HCT116 (cell line): ENCODE results near the gene HPX. TPM values are rescaled to one million over a fixed set of nuclear protein-coding genes. Genes with fewer than 3 reads are reported as not detected.

Source experiments
- ATAC-seq: fragments of 200-7000 bp; cut with Tn5 transposase; 2 replicates; pipeline ENCODE4 v1.9.1; 2020; ENCODE audit warnings: mild to moderate bottlenecking, moderate library complexity
- BruUV-seq: library from RNA; stranded (reverse); fragments of 400-500 nt; replicated peaks from 2 replicates; lab custom pipeline; 2021; lab: Mats Ljungman, UMichigan
- CTCF ChIA-PET: fragments of 300-600 bp; sonication (Branson Sonifier 250); formaldehyde crosslinking; loops from one replicate; lab custom pipeline; 2021; ENCODE audit warnings: antibody characterized with exemption; lab: Charles Lee
- POLR2A ChIA-PET: fragments of 300-600, 350-600 bp; sonication (Branson Sonifier 250); formaldehyde crosslinking; loops from one replicate; lab custom pipeline; 2021; ENCODE audit warnings: antibody characterized with exemption; lab: Charles Lee
- RAD21 ChIA-PET, 2 experiments: fragments of 300-600 bp; sonication (Branson Sonifier 250); formaldehyde crosslinking; loops; one replicate each; lab custom pipeline; 2023; ENCODE audit warnings: low total read pairs in 2 of 2; ENCODE audit not compliant: uncharacterized antibody in 2 of 2, unreplicated experiment in 2 of 2, low non-redundant PET in 1 of 2; lab: Charles Lee
- DNase-seq: peaks from one replicate; pipeline ENCODE4 v3.0.0-alpha.2; 2010; ENCODE audit warnings: low read depth, low spot score
- H2AFZ ChIP-seq: fragments of 200-600 bp; shearing (Covaris generic), sonication (generic); 2 replicates; pipeline ENCODE4 v1.6.1; 2017; ENCODE audit warnings: low read depth, mixed run types, mixed read lengths, antibody characterized with exemption, low read length; ENCODE audit not compliant: poor library complexity, severe bottlenecking
- H3K27ac ChIP-seq: 2 replicates; pipeline ENCODE4 v1.5.1; 2012; ENCODE audit warnings: low read depth, low read length
- H3K27me3 ChIP-seq: fragments of 200-600 bp; sonication (generic); 2 replicates; pipeline ENCODE4 v1.6.1; 2016; ENCODE audit warnings: mixed run types, low read length, mixed read lengths; ENCODE audit not compliant: insufficient read depth
- H3K36me3 ChIP-seq, 2 experiments: fragments of 200-500 bp in 1 of 2; fragments of 200-600 bp in 1 of 2; sonication (Bioruptor generic) in 1 of 2; sonication (generic) in 1 of 2; 2 replicates each; pipeline versions ENCODE4 v1.5.1 to v1.6.1; 2014 to 2016; ENCODE audit warnings: low read length in 2 of 2, inconsistent platforms in 1 of 2, mixed read lengths in 1 of 2, mixed run types in 1 of 2; ENCODE audit not compliant: insufficient read depth in 2 of 2, control insufficient read depth in 1 of 2
- H3K4me1 ChIP-seq, 2 experiments: fragments of 200-600 bp in 1 of 2; sonication (generic) in 1 of 2; 2 replicates each; pipeline versions ENCODE4 v1.5.1 to v1.6.1; 2012 to 2017; ENCODE audit warnings: low read length in 2 of 2, inconsistent platforms in 1 of 2, mild to moderate bottlenecking in 1 of 2, mixed read lengths in 1 of 2, mixed run types in 1 of 2, moderate library complexity in 1 of 2; ENCODE audit not compliant: insufficient read depth in 2 of 2, control insufficient read depth in 1 of 2
- H3K4me2 ChIP-seq: fragments of 200-600 bp; sonication (generic); 2 replicates; pipeline ENCODE4 v1.6.1; 2017; ENCODE audit warnings: mixed run types, low read length, mixed read lengths
- H3K4me3 ChIP-seq, 2 experiments: fragments of 200-600 bp in 1 of 2; sonication (generic) in 1 of 2; replicated peaks in 1 of 2; 2 replicates each; pipeline ENCODE4 v1.5.1; 2011 to 2016; ENCODE audit warnings: low read length in 2 of 2, control low read depth in 1 of 2, low read depth in 1 of 2, mild to moderate bottlenecking in 1 of 2, mixed read lengths in 1 of 2, mixed run types in 1 of 2
- H3K79me2 ChIP-seq: fragments of 200-600 bp; sonication (generic); 2 replicates; pipeline ENCODE4 v1.6.1; 2017; ENCODE audit warnings: mild to moderate bottlenecking, mixed run types, low read length, moderate library complexity, mixed read lengths; ENCODE audit not compliant: insufficient read depth
- H3K9ac ChIP-seq: fragments of 200-600 bp; sonication (generic); 2 replicates; pipeline ENCODE4 v1.6.1; 2016; ENCODE audit warnings: low read length, mixed read lengths
- H3K9me2 ChIP-seq: fragments of 200-600 bp; sonication (generic), shearing (Covaris generic); 2 replicates; pipeline ENCODE4 v1.6.1; 2017; ENCODE audit warnings: mixed run types, mild to moderate bottlenecking, moderate library complexity; ENCODE audit not compliant: insufficient read depth
- H3K9me3 ChIP-seq, 2 experiments: fragments of 200-500 bp in 1 of 2; fragments of 200-600 bp in 1 of 2; sonication (Bioruptor generic) in 1 of 2; sonication (generic) in 1 of 2; 2 replicates each; pipeline ENCODE4 v1.6.1; 2014 to 2017; ENCODE audit warnings: low read length in 2 of 2, mixed read lengths in 2 of 2, inconsistent platforms in 1 of 2, low read depth in 1 of 2, mild to moderate bottlenecking in 1 of 2, mixed run types in 1 of 2, moderate library complexity in 1 of 2; ENCODE audit not compliant: control insufficient read depth in 1 of 2, insufficient read depth in 1 of 2
- H4K20me1 ChIP-seq: fragments of 200-600 bp; sonication (generic), shearing (Covaris generic); 2 replicates; pipeline ENCODE4 v1.6.1; 2017; ENCODE audit warnings: mixed run types, mild to moderate bottlenecking, moderate library complexity; ENCODE audit not compliant: insufficient read depth
- CEBPB ChIP-seq: IDR thresholded peaks from 2 replicates; pipeline ENCODE4 v1.6.1; 2012; ENCODE audit warnings: low read depth
- EGR1 ChIP-seq: IDR thresholded peaks from 2 replicates; pipeline ENCODE4 v1.6.1; 2012; ENCODE audit warnings: low read depth
- ELF1 ChIP-seq: IDR thresholded peaks from 2 replicates; pipeline ENCODE4 v1.6.1; 2012; ENCODE audit warnings: low read depth, borderline replicate concordance
- EZH2 ChIP-seq: fragments of 200-600 bp; sonication (generic); IDR thresholded peaks from 2 replicates; pipeline ENCODE4 v1.6.1; 2017; ENCODE audit warnings: antibody characterized with exemption, mixed run types
- FOSL1 ChIP-seq: IDR thresholded peaks from 2 replicates; pipeline ENCODE4 v1.6.1; 2012; ENCODE audit warnings: low read depth
- JUND ChIP-seq: IDR thresholded peaks from 2 replicates; pipeline ENCODE4 v1.6.1; 2012
- POLR2A ChIP-seq: IDR thresholded peaks from 2 replicates; pipeline ENCODE4 v1.7.0; 2011; ENCODE audit warnings: borderline replicate concordance; ENCODE audit not compliant: insufficient read depth, insufficient read length; ENCODE audit errors: extremely low read depth
- ZFX ChIP-seq: fragments of 450-650 bp; IDR thresholded peaks from 2 replicates; pipeline ENCODE4 v1.6.1; 2017
- intact Hi-C: fragments of 100-400 bp; cut with micrococcal nuclease; formaldehyde crosslinking; loops from 2 replicates; pipeline ENCODE4 v1.10.0; 2022
- total RNA-seq: library from RNA; stranded (reverse); gene quantifications from one replicate; pipeline ENCODE4 v1.2.1, GENCODE V29; 2021; ENCODE audit not compliant: unreplicated experiment
- TF ChIP-seq, protein P1 (sequence below): IDR thresholded peaks from 2 replicates; pipeline ENCODE4 v1.6.1; 2011; ENCODE audit warnings: mild to moderate bottlenecking, low read length, moderate library complexity; ENCODE audit not compliant: insufficient replicate concordance; ENCODE audit errors: extremely low read depth
- TF ChIP-seq, protein P2 (sequence below): IDR thresholded peaks from 2 replicates; pipeline ENCODE4 v1.6.1; 2012; ENCODE audit warnings: low read depth

The HPX gene
- total RNA-seq, 1 experiment from 2014 or later: 4.6 TPM

DNA sequence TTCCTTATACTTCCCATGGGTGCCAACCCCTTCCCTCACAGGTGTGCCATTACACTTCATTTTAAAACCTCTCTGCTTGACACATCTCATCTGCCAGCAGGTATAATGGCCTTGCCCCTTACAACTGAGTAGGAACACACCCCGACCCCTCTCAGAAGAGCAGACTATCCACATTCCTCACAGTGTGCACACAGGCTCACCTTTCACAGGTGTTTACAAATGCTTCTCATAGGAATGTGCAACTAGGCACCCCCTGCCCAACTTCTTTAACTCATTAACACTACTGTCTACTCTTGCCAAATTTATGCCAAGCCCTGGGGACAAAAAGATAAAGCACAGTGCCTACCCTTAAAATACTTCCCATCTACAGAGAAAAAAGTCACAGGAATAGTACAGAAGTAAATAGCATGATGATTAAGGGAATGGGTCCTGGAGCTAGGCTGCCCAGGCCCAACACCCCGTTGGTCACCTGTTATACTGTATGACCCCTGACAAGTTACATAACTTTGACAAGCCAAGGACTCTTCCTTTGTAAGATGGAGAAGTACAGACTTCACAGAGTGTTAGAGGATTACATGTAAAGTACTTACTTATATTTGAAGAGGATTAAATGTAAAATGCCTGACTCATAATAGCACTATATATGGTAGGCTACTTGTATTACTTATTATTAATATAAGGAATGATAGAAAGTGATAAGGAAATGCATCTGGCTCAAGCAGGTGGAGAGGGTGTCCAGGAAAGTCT lies 17.7 kb upstream of the HPX start:
- H3K9ac ChIP-seq: no peak overlapping the region
- no peak overlapping the region for H3K4me2 ChIP-seq
- intact Hi-C loops: no loop called here
- ChIA-PET POLR2A (no interaction called here), RAD21 (no interaction called here), CTCF (no interaction called here)
- no peak overlapping the region for H3K27ac ChIP-seq
- TF ChIP-seq CEBPB (no peak), JUND (no peak), EZH2 (no peak), POLR2A (no peak), ELF1 (no peak), EGR1 (no peak), ZFX (no peak), FOSL1 (no peak)
- TF ChIP-seq, protein P1, sequence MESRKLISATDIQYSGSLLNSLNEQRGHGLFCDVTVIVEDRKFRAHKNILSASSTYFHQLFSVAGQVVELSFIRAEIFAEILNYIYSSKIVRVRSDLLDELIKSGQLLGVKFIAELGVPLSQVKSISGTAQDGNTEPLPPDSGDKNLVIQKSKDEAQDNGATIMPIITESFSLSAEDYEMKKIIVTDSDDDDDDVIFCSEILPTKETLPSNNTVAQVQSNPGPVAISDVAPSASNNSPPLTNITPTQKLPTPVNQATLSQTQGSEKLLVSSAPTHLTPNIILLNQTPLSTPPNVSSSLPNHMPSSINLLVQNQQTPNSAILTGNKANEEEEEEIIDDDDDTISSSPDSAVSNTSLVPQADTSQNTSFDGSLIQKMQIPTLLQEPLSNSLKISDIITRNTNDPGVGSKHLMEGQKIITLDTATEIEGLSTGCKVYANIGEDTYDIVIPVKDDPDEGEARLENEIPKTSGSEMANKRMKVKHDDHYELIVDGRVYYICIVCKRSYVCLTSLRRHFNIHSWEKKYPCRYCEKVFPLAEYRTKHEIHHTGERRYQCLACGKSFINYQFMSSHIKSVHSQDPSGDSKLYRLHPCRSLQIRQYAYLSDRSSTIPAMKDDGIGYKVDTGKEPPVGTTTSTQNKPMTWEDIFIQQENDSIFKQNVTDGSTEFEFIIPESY: no peak
- TF ChIP-seq, protein P2, sequence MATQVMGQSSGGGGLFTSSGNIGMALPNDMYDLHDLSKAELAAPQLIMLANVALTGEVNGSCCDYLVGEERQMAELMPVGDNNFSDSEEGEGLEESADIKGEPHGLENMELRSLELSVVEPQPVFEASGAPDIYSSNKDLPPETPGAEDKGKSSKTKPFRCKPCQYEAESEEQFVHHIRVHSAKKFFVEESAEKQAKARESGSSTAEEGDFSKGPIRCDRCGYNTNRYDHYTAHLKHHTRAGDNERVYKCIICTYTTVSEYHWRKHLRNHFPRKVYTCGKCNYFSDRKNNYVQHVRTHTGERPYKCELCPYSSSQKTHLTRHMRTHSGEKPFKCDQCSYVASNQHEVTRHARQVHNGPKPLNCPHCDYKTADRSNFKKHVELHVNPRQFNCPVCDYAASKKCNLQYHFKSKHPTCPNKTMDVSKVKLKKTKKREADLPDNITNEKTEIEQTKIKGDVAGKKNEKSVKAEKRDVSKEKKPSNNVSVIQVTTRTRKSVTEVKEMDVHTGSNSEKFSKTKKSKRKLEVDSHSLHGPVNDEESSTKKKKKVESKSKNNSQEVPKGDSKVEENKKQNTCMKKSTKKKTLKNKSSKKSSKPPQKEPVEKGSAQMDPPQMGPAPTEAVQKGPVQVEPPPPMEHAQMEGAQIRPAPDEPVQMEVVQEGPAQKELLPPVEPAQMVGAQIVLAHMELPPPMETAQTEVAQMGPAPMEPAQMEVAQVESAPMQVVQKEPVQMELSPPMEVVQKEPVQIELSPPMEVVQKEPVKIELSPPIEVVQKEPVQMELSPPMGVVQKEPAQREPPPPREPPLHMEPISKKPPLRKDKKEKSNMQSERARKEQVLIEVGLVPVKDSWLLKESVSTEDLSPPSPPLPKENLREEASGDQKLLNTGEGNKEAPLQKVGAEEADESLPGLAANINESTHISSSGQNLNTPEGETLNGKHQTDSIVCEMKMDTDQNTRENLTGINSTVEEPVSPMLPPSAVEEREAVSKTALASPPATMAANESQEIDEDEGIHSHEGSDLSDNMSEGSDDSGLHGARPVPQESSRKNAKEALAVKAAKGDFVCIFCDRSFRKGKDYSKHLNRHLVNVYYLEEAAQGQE: no peak
- H3K27me3 ChIP-seq: no peaks in the 10 kb centered on the region
- peaks cover 0 to 2% of the 10 kb centered on the region in 2 experiments; a peak in 1 of 4 replicates for H3K36me3 ChIP-seq
- H3K9me3 ChIP-seq: no peaks in the 10 kb centered on the region
- H2AFZ ChIP-seq: no peak overlapping the region
- H3K4me1 ChIP-seq: no peaks in the 10 kb centered on the region
- no TSS peak for BruUV-seq
- no peaks in the 10 kb centered on the region for H3K79me2 ChIP-seq
- H3K9me2 ChIP-seq: no peaks in the 10 kb centered on the region
- no peaks in the 10 kb centered on the region for H4K20me1 ChIP-seq
- no peak overlapping the region for H3K4me3 ChIP-seq
- DNase-seq: no peak
- no peak for ATAC-seq
